GM23338 (cell line): Measurements from ENCODE around the gene CCDC40. TPM values are rescaled to one million over a fixed set of nuclear protein-coding genes. Genes with fewer than 3 reads are reported as not detected.

Experiments used
- ATAC-seq: fragments of 200-7000 bp; cut with Tn5 transposase; 3 replicates; pipeline ENCODE4 v1.9.1; 2020
- DNase-seq: peaks from one replicate; pipeline ENCODE4 v3.0.0-alpha.2; 2015; ENCODE audit warnings: low spot score
- H2AFZ ChIP-seq: fragments of 200-600 bp; sonication (generic); 2 replicates; pipeline ENCODE4 v1.8.0; 2016; ENCODE audit warnings: antibody characterized with exemption, mild to moderate bottlenecking, moderate library complexity
- H3F3A ChIP-seq: fragments of 200-600 bp; sonication (generic); replicated peaks from 2 replicates; pipeline ENCODE4 v1.8.0; 2017; ENCODE audit warnings: antibody characterized with exemption, mixed run types, low read depth
- H3K27ac ChIP-seq: fragments of 200-600 bp; sonication (generic); 2 replicates; pipeline ENCODE4 v1.6.1; 2016; ENCODE audit warnings: low read depth
- H3K27me3 ChIP-seq: fragments of 200-600 bp; sonication (generic); 2 replicates; pipeline ENCODE4 v1.8.0; 2016; ENCODE audit warnings: mild to moderate bottlenecking, mixed run types, moderate library complexity; ENCODE audit not compliant: insufficient read depth
- H3K36me3 ChIP-seq: fragments of 200-600 bp; sonication (generic); 2 replicates; pipeline ENCODE4 v1.8.0; 2016; ENCODE audit warnings: mild to moderate bottlenecking; ENCODE audit not compliant: insufficient read depth
- H3K4me1 ChIP-seq: fragments of 200-600 bp; sonication (generic); 2 replicates; pipeline ENCODE4 v1.8.0; 2016; ENCODE audit warnings: mild to moderate bottlenecking, moderate library complexity; ENCODE audit not compliant: insufficient read depth
- H3K4me2 ChIP-seq: fragments of 200-600 bp; sonication (generic); 2 replicates; pipeline ENCODE4 v1.7.1; 2017; ENCODE audit warnings: mixed run types
- H3K4me3 ChIP-seq: fragments of 200-600 bp; sonication (generic); 2 replicates; pipeline ENCODE4 v1.6.1; 2016; ENCODE audit warnings: mixed run types
- H3K79me2 ChIP-seq: fragments of 200-600 bp; sonication (generic); replicated peaks from 2 replicates; pipeline ENCODE4 v1.8.0; 2017; ENCODE audit warnings: mild to moderate bottlenecking; ENCODE audit not compliant: insufficient read depth
- H3K9me2 ChIP-seq: fragments of 200-600 bp; sonication (generic); 2 replicates; pipeline ENCODE4 v1.8.0; 2017; ENCODE audit not compliant: insufficient read depth
- H4K20me1 ChIP-seq: fragments of 200-600 bp; sonication (generic); replicated peaks from 2 replicates; pipeline ENCODE4 v1.8.0; 2017; ENCODE audit warnings: mild to moderate bottlenecking; ENCODE audit not compliant: insufficient read depth
- H3K27ac Mint-ChIP-seq: 2 replicates; pipeline ENCODE4 v1.8.0; 2020; ENCODE audit warnings: inconsistent platforms, mild to moderate bottlenecking, moderate library complexity, mixed read lengths
- H3K27me3 Mint-ChIP-seq: 3 replicates; pipeline ENCODE4 v1.8.0; 2022; ENCODE audit warnings: low read depth, mild to moderate bottlenecking, moderate library complexity, mixed read lengths, inconsistent platforms; ENCODE audit not compliant: insufficient read depth, poor library complexity
- H3K36me3 Mint-ChIP-seq: 3 replicates; pipeline ENCODE4 v1.8.0; 2021; ENCODE audit warnings: low read depth, mild to moderate bottlenecking, inconsistent platforms, moderate library complexity, mixed read lengths
- H3K4me1 Mint-ChIP-seq: 3 replicates; pipeline ENCODE4 v1.8.0; 2020; ENCODE audit warnings: mild to moderate bottlenecking, inconsistent platforms, mixed read lengths
- H3K4me3 Mint-ChIP-seq: 3 replicates; pipeline ENCODE4 v1.8.0; 2021; ENCODE audit warnings: moderate library complexity, mild to moderate bottlenecking, inconsistent platforms, mixed read lengths
- H3K9me3 Mint-ChIP-seq: 3 replicates; pipeline ENCODE4 v1.8.0; 2020; ENCODE audit warnings: moderate library complexity, mild to moderate bottlenecking, inconsistent platforms, mixed read lengths
- CREB1 ChIP-seq: fragments of 250-450 bp; sonication (Bioruptor Pico); IDR thresholded peaks from 2 replicates; pipeline ENCODE4 v1.5.0; 2020; ENCODE audit warnings: low read depth, mild to moderate bottlenecking, moderate library complexity
- CTCF ChIP-seq, 2 experiments: fragments of 200-600 bp in 1 of 2; sonication (generic) in 1 of 2; conservative IDR thresholded peaks; 2 replicates each; pipeline versions ENCODE4 v1.5.1 to v1.6.1; 2016 to 2017; ENCODE audit warnings: antibody characterized with exemption in 2 of 2, low read depth in 2 of 2, mild to moderate bottlenecking in 2 of 2, moderate library complexity in 1 of 2
- ETS1 ChIP-seq: IDR thresholded peaks from 2 replicates; pipeline ENCODE4 v1.6.1; 2016; ENCODE audit warnings: antibody characterized with exemption
- EZH2 ChIP-seq: fragments of 200-600 bp; sonication (generic); IDR thresholded peaks from one replicate; pipeline ENCODE4 v1.8.0; 2017; ENCODE audit warnings: antibody characterized with exemption, mild to moderate bottlenecking, low read depth; ENCODE audit not compliant: unreplicated experiment
- EZH2phosphoT487 ChIP-seq: fragments of 200-600 bp; sonication (generic); IDR thresholded peaks from one replicate; pipeline ENCODE4 v1.8.1; 2018; ENCODE audit warnings: antibody characterized with exemption; ENCODE audit not compliant: unreplicated experiment
- JUNB ChIP-seq: IDR thresholded peaks from one replicate; pipeline ENCODE4 v1.6.1; 2016; ENCODE audit warnings: antibody characterized with exemption; ENCODE audit not compliant: unreplicated experiment
- NANOG ChIP-seq: IDR thresholded peaks from 2 replicates; pipeline ENCODE4 v1.6.1; 2016; ENCODE audit warnings: antibody characterized with exemption, borderline replicate concordance
- POLR2AphosphoS5 ChIP-seq: IDR thresholded peaks from 2 replicates; pipeline ENCODE4 v1.6.1; 2016; ENCODE audit warnings: antibody characterized with exemption, low read depth
- REST ChIP-seq: IDR thresholded peaks from one replicate; pipeline ENCODE4 v1.6.1; 2018; ENCODE audit warnings: antibody characterized with exemption; ENCODE audit not compliant: unreplicated experiment
- STAT1 ChIP-seq: IDR thresholded peaks from one replicate; pipeline ENCODE4 v1.6.1; 2016; ENCODE audit warnings: antibody characterized with exemption; ENCODE audit not compliant: unreplicated experiment
- ZNF114 ChIP-seq: fragments of 250-450 bp; sonication (Bioruptor Pico); IDR thresholded peaks from 2 replicates; pipeline ENCODE4 v1.5.0; 2020; ENCODE audit warnings: mild to moderate bottlenecking, moderate library complexity
- ZNF331 ChIP-seq: fragments of 250-450 bp; sonication (Bioruptor Pico); IDR thresholded peaks from 2 replicates; pipeline ENCODE4 v1.5.0; 2020; ENCODE audit warnings: low read depth, mild to moderate bottlenecking, moderate library complexity
- ZNF462 ChIP-seq: fragments of 250-450 bp; sonication (Bioruptor Pico); IDR thresholded peaks from 2 replicates; pipeline ENCODE4 v1.5.0; 2020; ENCODE audit warnings: mild to moderate bottlenecking, moderate library complexity
- polyA plus RNA-seq: library from polyadenylated mRNA; unstranded; fragments of >200 nt; fragmentation: Nextera tagmentation; extraction: Ambion mirVana; gene quantifications from 2 replicates; pipeline ENCODE4 v1.2.1, GENCODE V29; 2016
- total RNA-seq: library from RNA; depleted of rRNA; stranded (reverse); fragments of >200 nt; shearing (Covaris generic); gene quantifications from 2 replicates; pipeline ENCODE4 v1.2.3, GENCODE V29; 2014

Gene CCDC40
- total and polyA plus RNA-seq, 2 experiments from 2014 or later: 7.6 to 8.1 TPM

- no peaks in the 10 kb centered on the region for H4K20me1 ChIP-seq
- H3K4me3 ChIP-seq: no peak overlapping the region
- H3K27ac Mint-ChIP-seq: no peak overlapping the region
- H3K36me3 ChIP-seq: peaks cover 13% of the 10 kb centered on the region; the same call in 1 of the 2 replicates
- DNase-seq (no peak), ATAC-seq (no peak)
- no peak overlapping the region for H3K4me3 Mint-ChIP-seq
- H2AFZ ChIP-seq: no peak overlapping the region
- H3K36me3 Mint-ChIP-seq: peaks cover 42% of the 10 kb centered on the region
- no peaks in the 10 kb centered on the region for H3K27me3 ChIP-seq
- TF ChIP-seq REST: no peak
- TF ChIP-seq ZNF114 (CRISPR knock-in tag): no peak
- no peak for TF ChIP-seq ETS1
- no peak for TF ChIP-seq CTCF (conservative IDR thresholded peaks at IDR 0.05; ENCODE audit: low read depth in 2 of 2)
- no peak for TF ChIP-seq ZNF331 (CRISPR knock-in tag)
- TF ChIP-seq JUNB: no peak
- TF ChIP-seq EZH2phosphoT487: no peak
- TF ChIP-seq POLR2AphosphoS5: no peak
- no peak for TF ChIP-seq NANOG
- no peak for TF ChIP-seq CREB1 (CRISPR knock-in tag)
- no peak for TF ChIP-seq ZNF462 (CRISPR knock-in tag)
- TF ChIP-seq STAT1: no peak
- TF ChIP-seq EZH2: no peak
- no peaks in the 10 kb centered on the region for H3K9me2 ChIP-seq
- H3K4me2 ChIP-seq: no peak overlapping the region
- peaks cover 11% of the 10 kb centered on the region; the same call in 2 of the 3 replicates for H3K9me3 Mint-ChIP-seq
- no peaks in the 10 kb centered on the region for H3F3A ChIP-seq
- H3K4me1 ChIP-seq: peaks cover 2% of the 10 kb centered on the region; the same call in 1 of the 2 replicates
- peaks cover 4% of the 10 kb centered on the region; the same call in 2 of the 3 replicates for H3K4me1 Mint-ChIP-seq
- no peaks in the 10 kb centered on the region for H3K79me2 ChIP-seq
- no peak overlapping the region for H3K27ac ChIP-seq
- peaks cover 8% of the 10 kb centered on the region for H3K27me3 Mint-ChIP-seq
Observed at GRCh38 chr17:80045703-80046102, 9.3 kb downstream of the CCDC40 start.
